ENCODE data around the gene EPHB6.

Gene EPHB6

GRCh38 chr7:142854372-142855113, at the start of gene EPHB6:
EPHB6 (plus strand) TSS chr7:142855076; CDS start chr7:142863228, 8,152 bp downstream.
- peak; percentile 60 for DNase-seq (ENCODE audit: low read depth)

DNA sequence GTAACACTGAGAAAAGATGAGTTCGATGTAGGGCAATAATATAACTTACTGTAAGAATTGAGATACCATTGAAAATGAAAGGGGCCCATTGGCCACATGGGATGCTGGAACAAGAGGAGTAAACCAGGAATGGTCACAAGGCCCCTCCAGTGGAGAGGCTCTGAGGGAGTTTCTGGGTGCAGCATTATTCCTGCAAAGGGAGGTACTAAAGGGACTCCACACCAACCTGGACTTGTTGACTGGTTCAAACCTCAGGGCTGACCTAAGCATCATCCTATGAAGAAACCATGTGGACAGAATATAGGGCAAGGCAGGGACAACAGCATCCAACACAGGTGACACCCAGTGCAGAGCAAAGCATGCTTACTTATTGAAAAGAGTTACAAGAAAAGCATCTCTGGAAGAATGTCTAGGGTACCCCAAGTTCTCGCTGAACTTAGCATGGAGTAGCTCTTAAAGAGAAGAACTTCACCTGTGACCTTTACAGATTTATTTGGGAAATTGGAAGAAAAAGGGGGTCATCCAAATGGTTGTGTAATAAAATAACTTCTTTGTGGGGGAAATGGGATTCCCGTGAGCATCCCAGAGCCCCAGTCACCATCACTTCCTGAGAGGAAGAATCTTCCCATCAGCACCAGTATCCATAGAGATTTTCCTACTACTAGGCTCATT, 49.4 kb upstream of the EPHB6 start:
- DNase-seq (ENCODE audit: low read depth), result no peak

GRCh38 chr7:142806022-142806356, 48.9 kb upstream of the EPHB6 start:
- DNase-seq (ENCODE audit: low read depth), result no peak

DNA sequence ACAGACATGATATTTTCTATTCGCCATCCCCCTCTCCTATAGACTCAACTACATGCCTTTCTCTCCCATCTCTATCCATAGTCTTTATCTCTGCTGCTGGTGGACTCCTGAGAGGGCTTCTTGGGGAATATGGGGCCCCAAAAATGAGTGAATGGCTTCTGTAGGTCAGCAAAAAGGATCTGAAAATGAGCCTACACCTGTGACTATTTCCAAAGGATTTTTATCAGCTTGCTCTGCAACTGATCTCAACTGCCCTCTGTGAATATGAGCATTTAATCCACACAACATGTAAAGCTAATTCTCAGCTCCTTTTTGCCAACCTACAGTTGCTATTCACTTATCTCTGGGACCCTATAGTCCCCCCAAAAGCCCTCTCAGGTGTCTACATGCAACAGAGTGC, 47.9 kb upstream of the EPHB6 start:
- DNase-seq (ENCODE audit: low read depth), result no peak

DNA sequence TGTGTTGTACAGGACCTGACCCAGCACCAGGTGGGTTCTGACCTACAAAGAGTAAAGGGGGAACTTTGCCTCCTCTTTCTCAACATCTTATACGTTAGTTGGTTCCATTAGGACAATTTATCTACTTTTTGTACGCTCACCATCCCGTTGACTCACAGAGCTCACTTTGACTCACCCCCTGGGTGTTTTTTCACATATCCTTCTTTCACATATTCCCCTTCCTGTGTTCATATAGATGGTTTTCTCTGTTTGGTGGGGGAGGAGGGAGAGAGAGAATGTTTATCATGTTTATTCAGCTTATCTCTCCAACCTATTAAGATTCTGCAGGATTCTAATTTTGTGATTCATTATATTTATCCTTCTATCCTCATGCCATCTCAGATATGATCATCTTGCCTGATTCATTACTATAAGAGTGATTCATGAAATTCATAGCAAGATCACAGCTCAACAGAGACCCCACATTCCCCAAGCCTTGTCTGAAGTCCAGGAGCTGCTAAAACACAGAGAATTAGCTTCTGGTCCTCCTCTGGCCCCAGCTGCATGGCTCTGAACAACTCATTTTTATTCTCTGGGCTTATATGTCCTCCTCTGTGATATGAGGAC, 46.9 kb upstream of the EPHB6 start:
- no peak for DNase-seq (ENCODE audit: low read depth)

DNA sequence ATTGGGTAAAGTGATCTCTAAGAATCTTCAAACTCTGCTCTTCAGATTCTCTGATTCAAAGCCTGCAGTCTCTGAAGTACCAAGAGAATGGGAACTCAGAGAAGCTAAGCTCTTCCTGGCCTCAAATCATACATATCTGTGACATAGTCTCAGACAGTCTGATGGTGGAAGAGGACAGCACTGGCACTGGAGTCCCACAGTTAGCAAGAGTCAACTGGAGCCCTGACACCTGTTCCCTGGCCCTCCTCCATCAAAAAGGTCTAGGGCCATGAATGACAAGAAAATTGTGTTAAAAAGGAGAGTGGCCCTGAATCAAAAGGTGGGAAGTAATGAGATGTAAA, 46.4 kb upstream of the EPHB6 start:
- no peak for DNase-seq (ENCODE audit: low read depth)

DNA sequence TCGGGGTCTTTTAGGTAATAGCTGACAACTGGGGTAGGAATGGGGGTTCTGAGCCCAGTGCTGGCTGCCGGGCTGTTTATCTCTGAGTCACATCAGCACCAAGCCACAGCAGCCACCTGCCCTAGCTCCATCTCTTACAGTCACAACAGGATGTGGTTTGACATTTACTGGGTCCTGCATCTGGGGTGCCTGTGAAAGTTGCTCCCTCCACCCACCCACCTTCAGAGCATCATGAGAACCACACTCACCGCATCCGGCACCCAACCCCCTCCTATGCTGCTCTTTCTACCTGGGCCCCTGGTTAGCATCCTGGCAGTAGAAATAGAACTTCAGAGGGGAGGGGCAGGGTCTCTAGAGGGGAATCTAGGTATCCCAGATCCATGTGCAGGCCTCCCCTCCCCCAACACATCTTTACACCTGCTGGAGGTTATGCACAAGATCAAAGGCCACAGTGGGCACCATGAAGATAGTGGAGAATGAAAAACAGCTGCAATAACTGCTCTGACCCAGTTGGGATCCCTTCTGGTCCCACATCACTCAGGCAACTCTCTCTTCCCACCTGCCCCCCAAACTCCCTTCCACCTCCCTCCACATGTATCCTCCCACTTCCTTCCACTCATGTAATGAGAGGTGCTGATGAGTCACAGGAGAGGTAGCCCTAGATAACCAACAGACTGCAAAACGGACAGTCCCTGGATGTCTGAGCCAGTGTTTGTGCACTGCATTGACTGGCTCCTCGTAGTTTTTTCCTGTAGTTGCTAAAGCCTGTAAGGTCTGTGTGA, 45.9 kb upstream of the EPHB6 start:
- peak; percentile 87 for DNase-seq (ENCODE audit: low read depth)

DNA sequence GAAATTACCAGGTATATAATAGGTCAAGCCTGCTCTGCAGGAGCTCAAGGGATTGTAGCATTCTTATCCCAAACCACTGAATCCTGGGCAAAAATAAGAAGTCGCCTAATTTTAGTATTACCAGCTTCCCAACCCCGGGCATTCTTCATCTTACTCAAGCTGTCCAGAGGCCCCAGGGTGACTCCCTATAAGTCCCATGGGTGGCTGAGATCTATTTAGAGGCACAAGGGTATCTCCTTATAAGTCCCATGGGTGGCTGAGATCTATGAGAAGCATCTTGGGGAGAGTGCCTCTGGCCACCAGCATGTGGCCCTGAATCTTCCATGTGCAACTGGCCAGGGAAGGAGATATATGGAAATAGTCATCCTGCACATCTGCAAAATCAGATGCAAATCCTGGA, 45.2 kb upstream of the EPHB6 start:
- no peak for DNase-seq (ENCODE audit: low read depth)

GRCh38 chr7:142811154-142811737, 43.6 kb upstream of the EPHB6 start:
- no peak for DNase-seq (ENCODE audit: low read depth)

DNA sequence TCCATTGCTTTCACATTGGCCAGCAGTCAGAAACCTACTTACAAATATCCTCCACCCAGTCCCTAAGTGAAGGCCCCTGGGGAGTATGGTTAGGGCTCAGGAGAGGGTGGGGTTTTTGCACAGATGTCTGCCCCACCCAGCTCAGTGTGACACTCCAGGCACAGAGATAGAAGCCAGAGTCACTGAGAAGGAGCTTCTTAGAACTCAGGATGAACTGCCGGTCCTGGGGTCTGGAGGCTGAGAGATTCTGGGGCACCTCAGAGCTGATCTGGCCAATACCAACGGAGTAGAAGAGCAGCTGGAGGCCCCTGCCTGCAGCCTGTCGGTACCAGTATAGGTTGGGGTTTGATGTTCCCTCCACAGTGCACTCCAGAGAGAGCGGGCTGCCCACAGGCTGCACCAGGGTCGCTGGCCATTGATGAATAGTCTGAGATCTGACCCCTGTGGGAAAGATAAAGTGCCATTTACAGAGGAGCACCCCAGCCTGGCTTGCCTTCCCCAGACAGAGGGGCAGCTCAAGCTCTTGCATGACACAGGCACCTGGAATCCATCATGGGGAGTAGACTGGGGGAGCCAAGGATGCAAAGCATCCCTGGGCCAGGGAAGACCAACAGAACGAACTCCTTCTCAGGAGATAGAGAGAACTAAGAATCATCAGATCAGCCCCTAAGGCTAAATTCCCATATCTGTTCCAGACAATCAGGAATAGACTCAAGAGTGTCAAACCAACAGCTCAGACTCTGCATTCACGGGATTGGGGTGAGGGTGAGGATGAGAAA, 42.2 kb upstream of the EPHB6 start:
- no peak for DNase-seq (ENCODE audit: low read depth)

DNA sequence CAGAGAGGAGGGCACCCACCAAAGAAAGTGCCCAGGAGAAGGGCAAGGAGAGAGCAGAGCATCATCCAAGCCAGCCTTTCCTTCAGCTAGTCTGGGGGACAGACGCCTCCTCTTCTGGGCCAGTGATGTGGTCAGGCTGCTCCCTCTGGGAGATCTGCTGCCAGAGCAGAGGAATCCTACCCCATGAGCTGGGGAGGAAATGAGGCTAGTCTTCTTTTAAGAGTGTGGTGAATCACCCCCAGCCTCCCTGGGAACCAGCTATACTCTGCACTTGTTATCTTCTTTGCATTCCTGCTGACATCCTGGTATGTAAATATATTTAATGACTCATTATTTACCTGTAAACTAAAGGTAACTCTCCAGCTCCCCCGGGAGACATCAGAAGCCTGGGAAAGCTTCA, 41.6 kb upstream of the EPHB6 start:
- DNase-seq (ENCODE audit: low read depth), result no peak

GRCh38 chr7:142813699-142814098, 41.2 kb upstream of the EPHB6 start:
- no peak for DNase-seq (ENCODE audit: low read depth)

- DNase-seq (ENCODE audit: low read depth), result no peak
Measured at GRCh38 chr7:142814451-142814850, 40.4 kb upstream of the EPHB6 start.

DNA sequence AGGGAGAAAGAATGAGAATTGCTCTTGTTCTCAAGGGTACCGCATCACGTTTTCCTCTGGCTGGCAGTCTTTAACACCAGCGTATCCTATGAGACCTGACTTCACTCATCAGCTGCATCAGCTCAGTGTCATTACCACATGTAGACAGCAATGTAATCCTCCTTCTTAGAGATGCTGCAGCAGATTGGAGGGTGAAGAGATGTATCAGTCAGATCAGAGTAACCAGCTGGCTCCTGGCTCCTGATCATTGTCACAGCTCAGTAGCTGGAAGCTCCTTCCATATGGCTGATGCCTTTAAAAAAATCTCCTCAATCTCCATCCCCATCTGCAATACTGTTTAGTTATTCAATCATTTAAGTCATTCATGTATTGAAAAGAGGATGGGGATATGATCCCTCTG, 39.7 kb upstream of the EPHB6 start:
- no peak for DNase-seq (ENCODE audit: low read depth)

DNA sequence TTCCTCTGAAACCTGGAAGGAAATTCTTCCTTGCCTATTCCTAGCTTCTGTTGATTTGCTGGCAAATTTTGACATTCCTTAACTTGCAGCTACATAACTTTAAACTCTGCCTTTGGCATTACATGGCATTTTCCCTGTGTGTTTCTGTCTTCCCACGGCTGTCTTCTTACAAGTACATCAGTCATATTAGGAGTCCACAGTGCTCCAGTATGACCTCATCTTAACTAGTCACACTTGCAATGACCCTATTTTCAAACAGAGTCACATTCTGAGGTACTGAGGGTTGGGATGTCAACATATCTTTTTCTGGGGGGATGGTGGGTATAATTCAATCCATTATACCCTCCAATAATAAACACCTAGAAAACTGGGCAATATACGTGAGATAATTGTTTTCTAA, 37.4 kb upstream of the EPHB6 start:
- DNase-seq (ENCODE audit: low read depth), result no peak

DNA sequence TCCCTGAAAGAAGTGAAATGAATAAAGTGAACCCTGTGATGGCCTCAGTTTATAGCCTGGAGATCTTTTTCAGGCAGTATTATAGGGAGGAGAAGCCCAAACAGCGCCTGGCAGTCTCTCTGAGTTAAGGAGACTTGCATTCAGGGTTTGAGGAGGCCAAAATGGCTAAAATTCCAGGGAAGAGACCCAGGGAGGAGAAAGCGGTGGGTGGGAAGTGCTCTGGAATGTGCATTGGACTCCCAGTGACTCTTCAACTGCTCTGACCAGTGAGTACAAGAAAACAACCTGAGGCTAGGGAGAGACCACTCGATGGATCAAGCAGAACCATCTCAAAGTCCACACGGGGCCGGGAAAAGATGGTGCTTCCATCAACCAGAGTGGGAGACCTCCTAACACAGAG, 35.3 kb upstream of the EPHB6 start:
- DNase-seq (ENCODE audit: low read depth), result no peak

DNA sequence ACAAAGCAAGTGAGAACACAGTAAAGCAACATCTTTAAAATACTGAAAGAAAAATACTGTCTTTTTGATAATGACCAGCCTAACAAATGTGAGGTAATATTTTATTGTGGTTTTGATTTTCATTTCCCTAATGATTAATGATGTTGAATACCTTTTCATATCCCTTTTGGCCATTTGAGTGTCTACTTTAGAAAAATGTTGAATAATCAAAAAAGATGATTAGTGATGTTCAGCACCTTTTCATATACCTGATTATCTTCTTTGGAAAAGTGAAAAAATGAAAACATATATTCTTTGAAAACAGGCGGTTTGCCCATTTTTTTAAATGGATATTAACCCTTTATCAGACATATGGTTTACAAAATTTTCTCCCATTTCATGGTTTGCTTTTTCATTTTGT, 32.2 kb upstream of the EPHB6 start:
- DNase-seq (ENCODE audit: low read depth), result no peak

DNA sequence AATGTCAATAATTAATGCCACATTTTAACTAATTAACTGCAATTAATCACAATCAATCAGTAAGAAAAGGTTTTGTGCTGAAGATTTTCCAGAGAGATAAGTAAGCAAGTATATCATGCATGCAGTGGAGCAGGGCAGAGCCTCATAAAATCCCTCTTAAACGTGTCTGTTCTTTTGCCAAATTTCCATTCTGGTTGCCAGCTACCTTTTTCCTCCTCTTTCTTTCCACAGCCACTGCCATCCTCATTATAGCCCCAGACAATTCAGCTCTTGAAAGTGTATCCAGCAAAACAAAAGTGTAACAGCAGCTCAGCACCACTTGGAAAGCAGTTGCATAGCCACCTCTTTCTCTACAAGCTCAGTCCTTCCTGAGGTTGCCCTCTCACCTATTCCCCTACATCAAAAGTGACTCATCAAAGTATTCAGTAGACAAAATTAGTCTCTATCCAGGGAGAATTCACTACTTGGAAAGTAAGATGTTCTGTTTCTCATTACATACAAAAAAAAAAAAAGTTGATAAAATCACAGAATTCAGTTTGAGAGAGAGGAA, 26.9 kb upstream of the EPHB6 start:
- DNase-seq (ENCODE audit: low read depth), result no peak

DNA sequence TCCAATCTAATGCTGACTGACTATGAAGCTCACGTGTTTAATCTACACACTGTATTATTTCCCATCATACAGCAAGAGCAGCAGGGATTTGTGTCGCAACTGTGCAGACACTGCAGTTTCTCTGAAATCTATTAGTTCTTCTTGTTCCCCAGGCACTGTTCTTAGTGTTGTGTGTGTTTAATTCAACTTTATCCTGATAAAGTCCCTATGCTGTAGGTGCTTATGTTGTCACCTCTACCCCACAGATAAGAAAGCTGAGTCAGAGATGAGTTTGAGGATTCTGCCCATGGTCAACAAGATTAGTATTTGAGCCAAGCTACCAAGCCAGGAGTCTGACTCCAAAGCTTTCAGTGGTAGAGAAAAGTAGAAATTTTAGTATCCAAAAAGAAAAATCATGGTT, 22.5 kb upstream of the EPHB6 start:
- no peak for DNase-seq (ENCODE audit: low read depth)

GRCh38 chr7:142833174-142834048, 21.5 kb upstream of the EPHB6 start:
- DNase-seq (ENCODE audit: low read depth), result no peak

All from activated T-cell treated with anti-CD3 and anti-CD28 coated beads for 48 hours (primary cell).